HepG2 (cell line): ENCODE measurements around the gene MBD5. TPM values are rescaled to one million over a fixed set of nuclear protein-coding genes. Genes with fewer than 3 reads are reported as not detected.

Experiments
- ATAC-seq: fragments of 200-7000 bp; cut with Tn5 transposase; 3 replicates; pipeline ENCODE4 v1.9.1; 2020; ENCODE audit warnings: mild to moderate bottlenecking, moderate library complexity
- BruUV-seq: library from RNA; stranded (reverse); fragments of 400-500 nt; replicated peaks from 2 replicates; lab custom pipeline; 2021; lab: Mats Ljungman, UMichigan
- CTCF ChIA-PET: fragments of 300-600 bp; formaldehyde crosslinking; extraction: SDS; loops from one replicate; lab custom pipeline; 2021; ENCODE audit warnings: low total read pairs, inconsistent platforms, low intra/inter-chr PET ratio; lab: Yijun Ruan, JAX
- POLR2A ChIA-PET: fragments of 350-600 bp; sonication (Branson Sonifier 250); formaldehyde crosslinking; loops from one replicate; lab custom pipeline; 2020; ENCODE audit warnings: antibody characterized with exemption, inconsistent platforms; lab: Yijun Ruan, JAX
- DNase-seq: peaks from one replicate; pipeline ENCODE4 v3.0.0-alpha.2; 2015; ENCODE audit warnings: low spot score
- FAIRE-seq: peaks from 3 replicates; lab custom pipeline; 2011; peaks lifted over from hg19 to GRCh38; lab: Jason Lieb, UNC
- H2AFZ ChIP-seq: one replicate; pipeline ENCODE4 v1.6.1; 2011; ENCODE audit warnings: low read length, inconsistent platforms
- H3K27ac ChIP-seq: fragments of 300-600 bp; 3 replicates; pipeline ENCODE4 v1.8.0; 2011; ENCODE audit warnings: mixed run types, mild to moderate bottlenecking, mixed read lengths, low read length, inconsistent platforms; ENCODE audit not compliant: insufficient read depth; ENCODE audit errors: extremely low read length
- H3K27me3 ChIP-seq, 2 experiments: fragments of 200-600 bp in 1 of 2; 2 replicates in 1 of 2; 3 replicates in 1 of 2; pipeline versions ENCODE4 v1.6.0 to v1.8.0; 2011; ENCODE audit warnings: low read length in 2 of 2, mild to moderate bottlenecking in 2 of 2, moderate library complexity in 2 of 2, inconsistent platforms in 1 of 2; ENCODE audit not compliant: insufficient read depth in 2 of 2, control insufficient read depth in 1 of 2
- H3K36me3 ChIP-seq, 2 experiments: fragments of 200-600 bp in 1 of 2; replicated peaks in 1 of 2; 2 replicates in 1 of 2; 3 replicates in 1 of 2; pipeline versions ENCODE4 v1.5.1 to v1.8.0; 2011; ENCODE audit warnings: low read length in 2 of 2, inconsistent platforms in 1 of 2; ENCODE audit not compliant: insufficient read depth in 2 of 2, control insufficient read depth in 1 of 2
- H3K4me1 ChIP-seq: 2 replicates; pipeline ENCODE4 v1.5.1; 2012; ENCODE audit warnings: low read length, inconsistent platforms; ENCODE audit not compliant: insufficient read depth
- H3K4me2 ChIP-seq: 2 replicates; pipeline ENCODE4 v1.6.0; 2011; ENCODE audit warnings: low read depth, low read length, inconsistent platforms
- H3K4me3 ChIP-seq, 3 experiments: fragments of 200-600 bp in 1 of 3; sonication (generic), shearing (Covaris generic) in 1 of 3; replicated peaks in 1 of 3; 2 replicates each; pipeline ENCODE4 v1.5.1; 2011 to 2016; ENCODE audit warnings: low read length in 3 of 3, inconsistent platforms in 2 of 3, low read depth in 2 of 3, mild to moderate bottlenecking in 2 of 3, control low read depth in 1 of 3, mixed read lengths in 1 of 3; ENCODE audit not compliant: insufficient read depth in 1 of 3
- H3K79me2 ChIP-seq: one replicate; pipeline ENCODE4 v1.6.1; 2011; ENCODE audit warnings: low read length, inconsistent platforms; ENCODE audit not compliant: insufficient read depth
- H3K9ac ChIP-seq: 2 replicates; pipeline ENCODE4 v1.6.0; 2011; ENCODE audit warnings: mild to moderate bottlenecking, low read depth, low read length, inconsistent platforms; ENCODE audit not compliant: insufficient read depth
- H3K9me3 ChIP-seq: 2 replicates; pipeline ENCODE4 v1.5.1; 2012; ENCODE audit warnings: mild to moderate bottlenecking, low read length
- H4K20me1 ChIP-seq: 2 replicates; pipeline ENCODE4 v1.6.0; 2011; ENCODE audit warnings: inconsistent platforms, mild to moderate bottlenecking, low read length, moderate library complexity; ENCODE audit not compliant: insufficient read depth
- ATRX ChIP-seq: sonication (generic); formaldehyde crosslinking; IDR thresholded peaks from 2 replicates; pipeline ENCODE4 v1.4.0; 2020; ENCODE audit warnings: missing genetic modification reagents, borderline replicate concordance
- ETV5 ChIP-seq: IDR thresholded peaks from 2 replicates; pipeline ENCODE4 v1.6.1; 2018; ENCODE audit warnings: missing biosample characterization, missing genetic modification reagents, inconsistent platforms, borderline replicate concordance
- FOXO4 ChIP-seq: sonication (generic); formaldehyde crosslinking; conservative IDR thresholded peaks from 2 replicates; pipeline ENCODE4 v1.8.1; 2023; ENCODE audit warnings: missing genetic modification reagents
- NCOA5 ChIP-seq: sonication (generic); formaldehyde crosslinking; IDR thresholded peaks from 2 replicates; pipeline ENCODE4 v1.4.0; 2020; ENCODE audit warnings: missing genetic modification reagents
- NFYB ChIP-seq: sonication (generic); formaldehyde crosslinking; IDR thresholded peaks from 2 replicates; pipeline ENCODE4 v1.4.0; 2020; ENCODE audit warnings: missing genetic modification reagents
- ONECUT2 ChIP-seq: sonication (generic); formaldehyde crosslinking; IDR thresholded peaks from 2 replicates; pipeline ENCODE4 v1.4.0; 2020; ENCODE audit warnings: missing genetic modification reagents
- RARG ChIP-seq: sonication (generic); formaldehyde crosslinking; IDR thresholded peaks from 2 replicates; pipeline ENCODE4 v1.4.0; 2020; ENCODE audit warnings: low read depth, mild to moderate bottlenecking, missing genetic modification reagents
- SKIL ChIP-seq: sonication (generic); formaldehyde crosslinking; IDR thresholded peaks from 2 replicates; pipeline ENCODE4 v1.8.0; 2022; ENCODE audit warnings: missing genetic modification reagents, mild to moderate bottlenecking, moderate library complexity, borderline replicate concordance
- SMAD1 ChIP-seq: sonication (generic); formaldehyde crosslinking; IDR thresholded peaks from 2 replicates; pipeline ENCODE4 v1.4.0; 2020; ENCODE audit warnings: missing genetic modification reagents, low read depth, mild to moderate bottlenecking, borderline replicate concordance
- SMYD3 ChIP-seq: sonication (generic); formaldehyde crosslinking; IDR thresholded peaks from 2 replicates; pipeline ENCODE4 v1.8.1; 2023; ENCODE audit warnings: mild to moderate bottlenecking, missing genetic modification reagents
- THAP9 ChIP-seq: sonication (generic); formaldehyde crosslinking; IDR thresholded peaks from 2 replicates; pipeline ENCODE4; 2020; ENCODE audit warnings: missing genetic modification reagents, mild to moderate bottlenecking, borderline replicate concordance
- ZBTB14 ChIP-seq: sonication (generic); formaldehyde crosslinking; IDR thresholded peaks from 2 replicates; pipeline ENCODE4 v1.4.0; 2020; ENCODE audit warnings: missing genetic modification reagents
- ZNF138 ChIP-seq: sonication (generic); formaldehyde crosslinking; IDR thresholded peaks from 2 replicates; pipeline ENCODE4 v1.5.0; 2020; ENCODE audit warnings: mild to moderate bottlenecking, low read depth, missing genetic modification reagents
- ZNF530 ChIP-seq: sonication (generic); formaldehyde crosslinking; IDR thresholded peaks from 2 replicates; pipeline ENCODE4 v1.5.0; 2020; ENCODE audit warnings: low read depth, mild to moderate bottlenecking, missing genetic modification reagents
- ZNF614 ChIP-seq: IDR thresholded peaks from 2 replicates; pipeline ENCODE4 v1.6.1; 2018; ENCODE audit warnings: missing biosample characterization, missing genetic modification reagents, inconsistent platforms, borderline replicate concordance
- ZNF615 ChIP-seq: sonication (generic); formaldehyde crosslinking; IDR thresholded peaks from 2 replicates; pipeline ENCODE4 v1.5.0; 2020; ENCODE audit warnings: mild to moderate bottlenecking, missing genetic modification reagents, borderline replicate concordance
- ZSCAN21 ChIP-seq: sonication (generic); formaldehyde crosslinking; IDR thresholded peaks from 2 replicates; pipeline ENCODE4 v1.8.0; 2022; ENCODE audit warnings: mild to moderate bottlenecking, missing genetic modification reagents, moderate library complexity, borderline replicate concordance
- in situ Hi-C: cut with HindIII; loops from 2 replicates; pipeline ENCODE4 v1.10.0; 2017; ENCODE audit warnings: low pct_unique_long_range_greater_than_20kb; ENCODE audit not compliant: extremely low pct_ligation_motif_present
- intact Hi-C: fragments of 100-400 bp; cut with micrococcal nuclease; formaldehyde crosslinking; loops from one replicate; pipeline ENCODE4 v1.10.0; 2022; ENCODE audit not compliant: unreplicated experiment
- polyA plus RNA-seq, 8 experiments: library from polyadenylated mRNA; depleted of rRNA in 3 of 8; stranded (reverse) in 7 of 8; unstranded in 1 of 8; fragments of >200 nt; fragmentation: Illumina TruSeq in 4 of 8; extraction: Trizol in 4 of 8; gene quantifications; 2 replicates each; pipeline versions ENCODE4 v1.2.1 to v1.2.3, GENCODE V29; 2011 to 2016; ENCODE audit warnings: low read depth in 4 of 8, missing spikeins in 1 of 8, mixed read lengths in 1 of 8; ENCODE audit not compliant: insufficient read depth in 1 of 8
- total RNA-seq, 5 experiments: library from RNA; depleted of rRNA; stranded (reverse); fragments of >200 nt; fragmentation: Illumina TruSeq; extraction: Trizol; gene quantifications; 2 replicates each; pipeline ENCODE4 v1.2.3, GENCODE V29; 2016; ENCODE audit warnings: low read depth in 1 of 5

MBD5 gene
- total and polyA plus RNA-seq, 2 of the 13 experiments (the other 11 are each of a cell fraction or from before 2014, with no cell fraction given): 13.5 to 26.4 TPM

- TF ChIP-seq ZBTB14 (no peak), NFYB (CRISPR knock-in tag) (no peak), ZNF138 (no peak), ZNF614 (CRISPR knock-in tag) (no peak), RARG (CRISPR knock-in tag) (no peak), SKIL (no peak)
- TF ChIP-seq, all 625 proteins: peak for 0
Observed at GRCh38 chr2:148071351-148071750, 50.5 kb downstream of the MBD5 start (continued).

GRCh38 chr2:148096012-148096411 is 75.1 kb downstream of the MBD5 start:
- POLR2A ChIA-PET: no interaction called here
- Histone ChIP-seq H3K9me3 (no peaks in the 10 kb centered on the region), H4K20me1 (no peaks in the 10 kb centered on the region), H3K27ac (no peak overlapping the region), H3K4me1 (no peaks in the 10 kb centered on the region), H2AFZ (no peak overlapping the region), H3K9ac (no peak overlapping the region), H3K4me2 (no peak overlapping the region), H3K79me2 (no peaks in the 10 kb centered on the region), H3K36me3 (no peaks in the 10 kb centered on the region), H3K27me3 (no peaks in the 10 kb centered on the region), H3K4me3 (no peak overlapping the region)
- no peak for FAIRE-seq
- ATAC-seq: no peak
- intact Hi-C loops: no loop called here
- no peak for DNase-seq
- CTCF ChIA-PET: no interaction called here
- in situ Hi-C loops: no loop called here
- no TSS peak for BruUV-seq
- no peak for TF ChIP-seq ATRX (CRISPR knock-in tag)
- no peak for TF ChIP-seq SMYD3 (CRISPR knock-in tag)
- TF ChIP-seq SMAD1 (CRISPR knock-in tag): no peak
- no peak for TF ChIP-seq ETV5
- no peak for TF ChIP-seq ZSCAN21 (CRISPR knock-in tag)
- TF ChIP-seq THAP9 (CRISPR knock-in tag): no peak
- TF ChIP-seq FOXO4 (CRISPR knock-in tag): no peak
- TF ChIP-seq ZNF530 (CRISPR knock-in tag): no peak
- TF ChIP-seq ONECUT2: no peak
- no peak for TF ChIP-seq NCOA5 (CRISPR knock-in tag)
- TF ChIP-seq ZNF615: no peak
